ENCODE measurements around the gene VAMP5. TPM values are rescaled to one million over a fixed set of nuclear protein-coding genes. Genes with fewer than 3 reads are reported as not detected.

VAMP5 gene
- total and polyA plus RNA-seq, 2 experiments from 2014 or later = 0.87 to 7.8 TPM

DNA sequence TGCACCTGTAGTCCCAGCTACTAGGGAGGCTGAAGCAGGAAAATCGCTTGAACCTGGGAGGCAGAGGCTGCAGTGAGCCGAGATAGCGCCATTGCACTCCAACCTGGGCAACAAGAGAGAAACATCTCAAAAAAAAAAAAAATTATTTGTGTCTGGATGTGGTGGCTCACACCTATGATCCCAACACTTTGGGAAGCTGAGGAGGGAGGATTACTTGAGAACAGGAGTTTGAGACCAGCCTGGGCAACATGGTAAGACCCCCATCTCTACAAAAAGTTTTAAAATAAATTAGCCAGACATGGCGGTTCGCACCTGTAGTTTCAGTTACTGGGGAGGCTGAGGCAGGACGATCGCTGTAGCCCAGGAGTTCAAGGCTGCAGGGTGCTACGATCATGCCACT lies 8.5 kb upstream of the VAMP5 start (continued):
- no peak for TF ChIP-seq NANOG (IDR thresholded peaks at IDR 0.05; ENCODE audit: borderline replicate concordance)
- no peak for TF ChIP-seq ZNF114 (CRISPR knock-in tag; IDR thresholded peaks at IDR 0.05)
- no peak for TF ChIP-seq ZNF331 (CRISPR knock-in tag; IDR thresholded peaks at IDR 0.05; ENCODE audit: low read depth)
- TF ChIP-seq REST (IDR thresholded peaks at IDR 0.05; ENCODE audit: unreplicated experiment) = no peak
- TF ChIP-seq POLR2AphosphoS5 (IDR thresholded peaks at IDR 0.05; ENCODE audit: low read depth) = no peak

GRCh38 chr2:85577063-85577385 lies 7.2 kb upstream of the VAMP5 start:
- Histone ChIP-seq H3K4me3 (0 out of 2 replicates have a peak overlapping the region, but pooled peaks have one; percentile 61), H2AFZ (peak overlapping the region; percentile 3), H3K9me2 (ENCODE audit: insufficient read depth) (no peaks in the 10 kb centered on the region), H3K27me3 (ENCODE audit: insufficient read depth) (peaks cover 15% of the 10 kb centered on the region), H3F3A (replicated peaks; ENCODE audit: low read depth) (peaks cover 9% of the 10 kb centered on the region; the same call in 1 of the 2 replicates), H3K36me3 (ENCODE audit: insufficient read depth) (no peaks in the 10 kb centered on the region), H3K4me1 (ENCODE audit: insufficient read depth) (peaks cover 33% of the 10 kb centered on the region), H3K4me2 (peak overlapping the region; percentile 82), H3K79me2 (replicated peaks; ENCODE audit: insufficient read depth) (no peaks in the 10 kb centered on the region), H3K27ac (ENCODE audit: low read depth) (peak overlapping the region; percentile 23), H4K20me1 (replicated peaks; ENCODE audit: insufficient read depth) (no peaks in the 10 kb centered on the region)
- peaks cover 14% of the 10 kb centered on the region for H3K27me3 Mint-ChIP-seq (ENCODE audit: insufficient read depth, low read depth, poor library complexity)
- DNase-seq (ENCODE audit: low spot score) (no peak), ATAC-seq (no peak)
- peak overlapping the region; percentile 91 for H3K27ac Mint-ChIP-seq
- TF ChIP-seq POLR2AphosphoS5 (IDR thresholded peaks at IDR 0.05; ENCODE audit: low read depth) (no peak), ZNF114 (CRISPR knock-in tag; IDR thresholded peaks at IDR 0.05) (no peak), REST (IDR thresholded peaks at IDR 0.05; ENCODE audit: unreplicated experiment) (no peak), CREB1 (CRISPR knock-in tag; IDR thresholded peaks at IDR 0.05; ENCODE audit: low read depth) (no peak), ZNF462 (CRISPR knock-in tag; IDR thresholded peaks at IDR 0.05) (no peak), JUNB (IDR thresholded peaks at IDR 0.05; ENCODE audit: unreplicated experiment) (no peak), EZH2phosphoT487 (IDR thresholded peaks at IDR 0.05; ENCODE audit: unreplicated experiment) (no peak), NANOG (IDR thresholded peaks at IDR 0.05; ENCODE audit: borderline replicate concordance) (no peak), STAT1 (IDR thresholded peaks at IDR 0.05; ENCODE audit: unreplicated experiment) (no peak), EZH2 (IDR thresholded peaks at IDR 0.05; ENCODE audit: low read depth, unreplicated experiment) (no peak), ZNF331 (CRISPR knock-in tag; IDR thresholded peaks at IDR 0.05; ENCODE audit: low read depth) (no peak)
- peak overlapping the region; percentile 85 for H3K4me3 Mint-ChIP-seq
- no peaks in the 10 kb centered on the region for H3K9me3 Mint-ChIP-seq
- H3K4me1 Mint-ChIP-seq = peaks cover 35% of the 10 kb centered on the region
- H3K36me3 Mint-ChIP-seq (ENCODE audit: low read depth) = peaks cover 6% of the 10 kb centered on the region; the same call in 1 of the 3 replicates

Measured in GM23338 (cell line).